Progenitor cell of endocrine pancreas (in vitro differentiated cells): ENCODE measurements around the gene MBD3L3. TPM values are rescaled to one million over a fixed set of nuclear protein-coding genes. Genes with fewer than 3 reads are reported as not detected.

ENCODE experiments used
- DNase-seq: peaks from one replicate; pipeline ENCODE4 v3.0.0; 2021; ENCODE audit warnings: low spot score; ENCODE audit not compliant: unreplicated experiment
- H3K27ac Mint-ChIP-seq: 2 replicates; pipeline ENCODE4 v1.8.0; 2021; ENCODE audit warnings: mild to moderate bottlenecking, moderate library complexity, mixed read lengths
- H3K27me3 Mint-ChIP-seq: 2 replicates; pipeline ENCODE4 v1.8.0; 2021; ENCODE audit warnings: mixed read lengths
- H3K36me3 Mint-ChIP-seq: 2 replicates; pipeline ENCODE4 v1.8.0; 2022; ENCODE audit warnings: mixed read lengths; ENCODE audit not compliant: insufficient read depth
- H3K4me1 Mint-ChIP-seq: 2 replicates; pipeline ENCODE4 v1.8.0; 2021; ENCODE audit warnings: low read depth, mixed read lengths
- H3K4me3 Mint-ChIP-seq: 2 replicates; pipeline ENCODE4 v1.8.0; 2021; ENCODE audit warnings: low read depth, mild to moderate bottlenecking, moderate library complexity, mixed read lengths
- H3K9me3 Mint-ChIP-seq: 2 replicates; pipeline ENCODE4 v1.8.0; 2021; ENCODE audit warnings: low read depth, mixed read lengths
- total RNA-seq: library from RNA; stranded (reverse); gene quantifications from 2 replicates; pipeline ENCODE4 v1.2.1, GENCODE V29; 2021
- TF ChIP-seq, protein P1 (sequence below): fragments of 200-600 bp; sonication (generic); IDR thresholded peaks from one replicate; pipeline ENCODE4 v1.5.0; 2021; ENCODE audit warnings: antibody characterized with exemption, mild to moderate bottlenecking; ENCODE audit not compliant: unreplicated experiment

Gene MBD3L3
- total RNA-seq, 1 donor from 2014 or later = not detected

DNA sequence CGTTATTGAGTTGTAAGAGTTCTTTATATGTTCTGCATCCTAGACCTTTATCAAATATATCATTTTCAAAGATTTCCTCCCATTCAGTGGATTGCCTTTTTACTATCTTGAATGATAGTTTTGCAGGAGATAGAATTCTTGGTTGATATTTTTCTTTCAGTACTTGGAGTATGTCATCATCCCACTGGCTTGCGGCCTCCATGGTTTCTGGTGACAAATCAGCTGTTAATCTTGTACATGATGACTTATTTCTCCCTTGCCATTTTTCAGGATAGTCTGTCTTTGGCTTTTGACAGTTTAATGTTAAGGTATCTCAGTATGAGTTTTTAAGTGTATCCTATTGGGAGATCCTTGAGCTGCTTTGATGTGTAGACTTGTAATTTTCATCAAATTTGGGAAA lies 19.5 kb upstream of the MBD3L3 start:
- no peak for DNase-seq
- peaks cover 89% of the 10 kb centered on the region for H3K36me3 Mint-ChIP-seq
- peaks cover 43% of the 10 kb centered on the region for H3K9me3 Mint-ChIP-seq

DNA sequence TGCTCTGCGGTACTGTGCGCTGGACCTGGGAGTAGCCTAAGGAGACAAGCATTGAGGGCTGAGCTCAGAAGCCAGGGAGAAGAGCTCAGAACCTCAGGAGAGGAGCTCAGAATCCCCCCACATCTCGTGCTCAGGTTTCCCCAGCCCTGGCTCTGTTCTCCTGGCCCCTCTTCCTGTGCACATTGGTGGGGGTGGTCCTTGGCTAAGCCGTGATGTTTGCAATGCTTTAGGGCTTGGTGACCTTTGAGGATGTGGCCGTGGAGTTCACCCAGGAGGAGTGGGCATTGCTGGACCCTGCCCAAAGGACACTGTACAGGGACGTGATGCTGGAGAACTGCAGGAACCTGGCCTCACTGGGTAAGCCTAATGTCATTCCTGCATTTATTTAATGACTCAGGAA lies 17.7 kb upstream of the MBD3L3 start:
- peaks cover 79% of the 10 kb centered on the region for H3K36me3 Mint-ChIP-seq
- no peaks in the 10 kb centered on the region for H3K4me1 Mint-ChIP-seq
- H3K27me3 Mint-ChIP-seq = no peaks in the 10 kb centered on the region
- no peak overlapping the region for H3K4me3 Mint-ChIP-seq
- H3K27ac Mint-ChIP-seq = no peak overlapping the region
- peaks cover 38% of the 10 kb centered on the region for H3K9me3 Mint-ChIP-seq
- TF ChIP-seq, protein P1, sequence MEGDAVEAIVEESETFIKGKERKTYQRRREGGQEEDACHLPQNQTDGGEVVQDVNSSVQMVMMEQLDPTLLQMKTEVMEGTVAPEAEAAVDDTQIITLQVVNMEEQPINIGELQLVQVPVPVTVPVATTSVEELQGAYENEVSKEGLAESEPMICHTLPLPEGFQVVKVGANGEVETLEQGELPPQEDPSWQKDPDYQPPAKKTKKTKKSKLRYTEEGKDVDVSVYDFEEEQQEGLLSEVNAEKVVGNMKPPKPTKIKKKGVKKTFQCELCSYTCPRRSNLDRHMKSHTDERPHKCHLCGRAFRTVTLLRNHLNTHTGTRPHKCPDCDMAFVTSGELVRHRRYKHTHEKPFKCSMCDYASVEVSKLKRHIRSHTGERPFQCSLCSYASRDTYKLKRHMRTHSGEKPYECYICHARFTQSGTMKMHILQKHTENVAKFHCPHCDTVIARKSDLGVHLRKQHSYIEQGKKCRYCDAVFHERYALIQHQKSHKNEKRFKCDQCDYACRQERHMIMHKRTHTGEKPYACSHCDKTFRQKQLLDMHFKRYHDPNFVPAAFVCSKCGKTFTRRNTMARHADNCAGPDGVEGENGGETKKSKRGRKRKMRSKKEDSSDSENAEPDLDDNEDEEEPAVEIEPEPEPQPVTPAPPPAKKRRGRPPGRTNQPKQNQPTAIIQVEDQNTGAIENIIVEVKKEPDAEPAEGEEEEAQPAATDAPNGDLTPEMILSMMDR = no peak
- no peak for DNase-seq

More for the DNA sequence above, 19.5 kb upstream of the MBD3L3 start:
- TF ChIP-seq, protein P1 = no peak
- H3K4me3 Mint-ChIP-seq = no peak overlapping the region
- H3K27ac Mint-ChIP-seq = no peak overlapping the region
- H3K4me1 Mint-ChIP-seq = no peaks in the 10 kb centered on the region
- no peaks in the 10 kb centered on the region for H3K27me3 Mint-ChIP-seq

DNA sequence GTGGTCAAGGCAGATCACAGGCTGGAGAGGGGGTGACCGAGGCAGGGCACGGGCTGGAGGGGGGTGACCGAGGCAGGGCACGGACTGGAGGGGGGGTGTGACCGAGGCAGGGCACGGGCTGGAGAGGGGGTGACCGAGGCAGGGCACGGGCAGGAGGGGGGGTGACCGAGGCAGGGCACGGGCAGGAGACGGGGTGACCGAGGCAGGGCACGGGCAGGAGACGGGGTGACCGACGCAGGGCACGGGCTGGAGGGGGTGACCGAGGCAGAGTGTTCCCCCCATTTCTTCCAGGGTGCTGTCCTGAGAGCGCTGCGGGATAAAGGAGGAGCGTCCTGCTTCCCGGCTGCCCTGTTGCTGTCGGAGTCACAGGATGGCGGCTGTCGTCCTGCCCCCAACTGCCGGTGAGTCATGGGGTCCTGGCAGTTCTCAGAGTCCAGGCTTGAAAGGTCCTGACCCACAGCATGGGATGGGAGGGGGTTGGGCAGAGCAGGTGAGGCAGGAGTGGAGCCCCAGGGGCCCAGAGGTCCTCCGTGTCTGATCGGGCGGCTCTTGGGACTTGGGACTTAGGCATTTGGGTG lies 16.3 kb upstream of the MBD3L3 start:
- H3K4me1 Mint-ChIP-seq = peaks cover 1% of the 10 kb centered on the region
- no peak overlapping the region for H3K4me3 Mint-ChIP-seq
- peaks cover 29% of the 10 kb centered on the region for H3K9me3 Mint-ChIP-seq
- no peaks in the 10 kb centered on the region for H3K27me3 Mint-ChIP-seq
- TF ChIP-seq, protein P1 = no peak
- no peak overlapping the region for H3K27ac Mint-ChIP-seq
- DNase-seq = no peak
- peaks cover 67% of the 10 kb centered on the region for H3K36me3 Mint-ChIP-seq

DNA sequence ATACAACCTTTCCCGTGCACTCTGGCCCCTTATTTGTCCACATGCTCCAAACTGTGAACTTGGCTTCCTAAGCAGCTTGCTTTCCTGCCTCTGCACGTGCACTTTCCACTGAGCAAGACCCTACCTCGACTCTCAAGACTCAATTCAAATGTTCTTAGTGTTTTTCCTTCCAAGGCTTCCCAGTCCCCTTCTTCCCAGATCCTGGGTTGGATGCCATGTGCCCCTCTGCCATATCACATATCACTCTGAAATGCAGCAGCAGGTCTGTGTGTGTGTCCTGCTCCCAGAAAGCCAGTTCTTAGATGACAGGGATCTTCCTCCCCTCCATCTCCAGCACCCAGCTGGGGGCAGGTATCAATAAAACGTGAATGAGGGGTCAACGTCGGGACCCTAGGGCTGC lies 14.1 kb upstream of the MBD3L3 start:
- H3K27me3 Mint-ChIP-seq = no peaks in the 10 kb centered on the region
- peak overlapping the region; percentile 73 for H3K27ac Mint-ChIP-seq
- H3K4me1 Mint-ChIP-seq = peaks cover 2% of the 10 kb centered on the region
- peak overlapping the region; percentile 65 for H3K4me3 Mint-ChIP-seq
- DNase-seq = no peak
- H3K9me3 Mint-ChIP-seq = peaks cover 17% of the 10 kb centered on the region
- TF ChIP-seq, protein P1 = no peak
- peaks cover 45% of the 10 kb centered on the region for H3K36me3 Mint-ChIP-seq

DNA sequence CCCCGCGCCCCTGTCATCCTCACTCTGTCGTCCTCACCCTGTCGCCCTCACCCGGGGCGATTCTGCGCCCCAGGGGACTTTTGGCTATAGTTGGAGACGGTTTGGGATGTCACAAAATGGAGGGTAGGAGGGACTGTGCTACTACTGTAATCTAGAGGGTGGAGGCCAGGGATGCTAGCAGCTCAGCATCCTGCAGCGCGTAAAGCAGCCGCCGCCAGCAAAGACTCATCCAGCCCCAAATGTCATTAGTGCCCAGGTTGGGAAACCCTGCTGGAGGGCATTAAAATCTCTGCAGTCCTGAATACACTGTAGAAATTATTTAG lies 11.4 kb upstream of the MBD3L3 start:
- Mint-ChIP-seq H3K4me3 (peak overlapping the region; percentile 96), H3K27ac (peak overlapping the region; percentile 40), H3K9me3 (peaks cover 18% of the 10 kb centered on the region), H3K4me1 (peaks cover 2% of the 10 kb centered on the region), H3K27me3 (no peaks in the 10 kb centered on the region), H3K36me3 (peaks cover 20% of the 10 kb centered on the region)
- DNase-seq = no peak
- TF ChIP-seq, protein P1 = no peak
